Colonic mucosa (tissue), 4 donors: ENCODE measurements around the gene NTRK2. TPM values are rescaled to one million over a fixed set of nuclear protein-coding genes. Genes with fewer than 3 reads are reported as not detected.

ENCODE experiments used
- DNase-seq: peaks from one replicate; pipeline ENCODE4 v3.0.0-alpha.2; 2020
- H3K27ac ChIP-seq: fragments of 200-600 bp; one replicate; pipeline ENCODE4 v1.8.0; 2021
- H3K27me3 ChIP-seq: fragments of 200-600 bp; one replicate; pipeline ENCODE4 v1.8.0; 2021
- H3K36me3 ChIP-seq: fragments of 200-600 bp; one replicate; pipeline ENCODE4 v1.8.0; 2021
- H3K4me1 ChIP-seq: fragments of 200-600 bp; one replicate; pipeline ENCODE4 v1.8.0; 2021; ENCODE audit warnings: mild to moderate bottlenecking
- H3K4me3 ChIP-seq: fragments of 200-600 bp; one replicate; pipeline ENCODE4 v1.8.0; 2021
- H3K9ac ChIP-seq, 2 donors: one replicate each; pipeline ENCODE4 v1.7.0; 2013; ENCODE audit warnings: control low read depth in 2 of 2, low read depth in 2 of 2, low read length in 2 of 2
- H3K9me3 ChIP-seq: fragments of 200-600 bp; one replicate; pipeline ENCODE4 v1.8.0; 2021
- CTCF ChIP-seq: fragments of 200-600 bp; IDR thresholded peaks from one replicate; pipeline ENCODE4 v1.8.0; 2022; ENCODE audit warnings: antibody characterized with exemption, mild to moderate bottlenecking
- intact Hi-C: fragments of 100-400 bp; cut with DNase I; formaldehyde crosslinking; loops from one replicate; pipeline ENCODE4 v1.14.1; 2022
- total RNA-seq, 2 donors: library from RNA; stranded (reverse); fragmentation: NEBNext Ultra II Directional in 1 of 2; extraction: Animal tissue kit (Norgen Biotek cat#: 25700) in 1 of 2; gene quantifications; one replicate each; pipeline ENCODE4 v1.2.1, GENCODE V29; 2021
- donor health status: healthy.
- donor health status: DM: no; HTN: no; CAD: no.
- donor health status: DM: no; HTN: no; CAD: no.

The NTRK2 gene
- total RNA-seq, 2 donors from 2014 or later = 0.52 to 2.3 TPM

GRCh38 chr9:84723426-84723825 is 53.9 kb downstream of the NTRK2 start:
- intact Hi-C loops = no loop called here
- no peak for TF ChIP-seq CTCF
- Histone ChIP-seq H3K4me1 (no peaks in the 10 kb centered on the region), H3K27me3 (no peaks in the 10 kb centered on the region), H3K9me3 (no peaks in the 10 kb centered on the region), H3K27ac (no peak overlapping the region), H3K4me3 (no peak overlapping the region), H3K36me3 (no peaks in the 10 kb centered on the region), H3K9ac (no peak overlapping the region)
- DNase-seq = no peak

- intact Hi-C loops = no loop called here
- no peak for DNase-seq
- no peak for TF ChIP-seq CTCF
- Histone ChIP-seq H3K27me3 (no peaks in the 10 kb centered on the region), H3K4me3 (no peak overlapping the region), H3K36me3 (no peaks in the 10 kb centered on the region), H3K9ac (no peak overlapping the region), H3K27ac (no peak overlapping the region), H3K9me3 (no peaks in the 10 kb centered on the region), H3K4me1 (no peaks in the 10 kb centered on the region)
Observed at GRCh38 chr9:84731696-84732095, 62.2 kb downstream of the NTRK2 start.

GRCh38 chr9:84736081-84736480 is 66.6 kb downstream of the NTRK2 start:
- H3K9me3 ChIP-seq = no peaks in the 10 kb centered on the region
- H3K4me3 ChIP-seq = no peak overlapping the region
- intact Hi-C loops = no loop called here
- no peak overlapping the region for H3K27ac ChIP-seq
- H3K9ac ChIP-seq = no peak overlapping the region
- no peaks in the 10 kb centered on the region for H3K36me3 ChIP-seq
- no peaks in the 10 kb centered on the region for H3K27me3 ChIP-seq
- no peak for TF ChIP-seq CTCF
- no peaks in the 10 kb centered on the region for H3K4me1 ChIP-seq
- no peak for DNase-seq

GRCh38 chr9:84736536-84736935 is 67.0 kb downstream of the NTRK2 start:
- TF ChIP-seq CTCF = no peak
- Histone ChIP-seq H3K27me3 (no peaks in the 10 kb centered on the region), H3K27ac (no peak overlapping the region), H3K4me1 (no peaks in the 10 kb centered on the region), H3K4me3 (no peak overlapping the region), H3K9ac (no peak overlapping the region), H3K36me3 (no peaks in the 10 kb centered on the region), H3K9me3 (no peaks in the 10 kb centered on the region)
- no peak for DNase-seq
- intact Hi-C loops = no loop called here

- DNase-seq = no peak
- no peak overlapping the region for H3K9ac ChIP-seq
- H3K9me3 ChIP-seq = no peaks in the 10 kb centered on the region
- H3K27me3 ChIP-seq = no peaks in the 10 kb centered on the region
- intact Hi-C loops = no loop called here
- no peak overlapping the region for H3K4me3 ChIP-seq
- no peak for TF ChIP-seq CTCF
- H3K27ac ChIP-seq = no peak overlapping the region
- no peaks in the 10 kb centered on the region for H3K4me1 ChIP-seq
- no peaks in the 10 kb centered on the region for H3K36me3 ChIP-seq
Observed at GRCh38 chr9:84738353-84738752, 68.8 kb downstream of the NTRK2 start.

- intact Hi-C loops = no loop called here
- Histone ChIP-seq H3K27me3 (no peaks in the 10 kb centered on the region), H3K4me3 (no peak overlapping the region), H3K36me3 (no peaks in the 10 kb centered on the region), H3K9me3 (no peaks in the 10 kb centered on the region), H3K4me1 (no peaks in the 10 kb centered on the region), H3K9ac (no peak overlapping the region), H3K27ac (no peak overlapping the region)
- no peak for DNase-seq
- TF ChIP-seq CTCF = no peak
Observed at GRCh38 chr9:84742261-84742660, 72.7 kb downstream of the NTRK2 start.
